OCI-M2 (cell line): ENCODE data around the gene RBM20.

ENCODE experiments used
- DNase-seq: peaks from one replicate; lab custom pipeline; 2025; ENCODE audit not compliant: unreplicated experiment; lab: John Stamatoyannopoulos, UW

Gene RBM20

GRCh38 chr10:110781139-110781538 lies 137.0 kb downstream of the RBM20 start:
- no peak for DNase-seq

DNA sequence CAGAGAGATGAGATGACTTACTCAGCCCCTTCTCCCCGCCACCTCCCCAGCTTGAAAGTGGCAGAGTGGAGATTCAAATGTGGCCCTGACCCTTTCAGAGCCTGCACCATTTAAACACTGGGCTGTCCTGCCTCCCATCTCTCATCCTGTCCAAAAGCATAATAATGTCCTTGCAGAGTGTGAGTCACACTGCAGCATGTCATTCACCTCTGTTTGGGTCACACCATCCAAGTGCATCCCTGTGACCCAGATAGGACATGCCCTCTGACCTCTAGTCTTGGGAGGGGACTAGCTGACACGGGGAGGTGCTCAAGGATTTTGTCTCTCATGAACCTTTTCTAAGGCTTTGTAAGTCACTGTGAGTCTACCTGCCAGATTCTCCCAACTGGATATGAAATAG lies 138.5 kb downstream of the RBM20 start:
- DNase-seq, result no peak

- no peak for DNase-seq
Measured at GRCh38 chr10:110783509-110784107, 139.5 kb downstream of the RBM20 start.

GRCh38 chr10:110784198-110784597 lies 140.1 kb downstream of the RBM20 start:
- DNase-seq, result no peak

DNA sequence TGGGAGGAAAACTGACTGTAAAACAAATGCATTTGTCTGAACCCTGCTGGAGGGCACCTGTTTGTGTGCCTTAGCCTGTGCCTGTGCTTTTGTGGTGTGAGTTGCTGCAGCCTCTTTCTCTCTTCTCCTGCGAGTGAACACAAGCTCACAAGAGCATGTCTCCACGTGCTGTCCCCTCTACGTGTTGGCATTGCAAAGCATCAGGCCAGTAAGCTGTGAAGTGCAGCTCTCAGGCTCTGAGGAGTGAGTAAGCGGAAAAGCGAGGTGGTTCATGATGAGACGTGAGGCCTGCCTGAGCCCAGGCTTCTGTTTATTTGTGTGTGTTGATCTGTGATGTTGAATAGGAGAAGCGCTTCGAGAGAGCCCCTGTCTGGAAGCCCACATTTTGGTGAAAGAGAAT lies 142.0 kb downstream of the RBM20 start:
- no peak for DNase-seq

DNA sequence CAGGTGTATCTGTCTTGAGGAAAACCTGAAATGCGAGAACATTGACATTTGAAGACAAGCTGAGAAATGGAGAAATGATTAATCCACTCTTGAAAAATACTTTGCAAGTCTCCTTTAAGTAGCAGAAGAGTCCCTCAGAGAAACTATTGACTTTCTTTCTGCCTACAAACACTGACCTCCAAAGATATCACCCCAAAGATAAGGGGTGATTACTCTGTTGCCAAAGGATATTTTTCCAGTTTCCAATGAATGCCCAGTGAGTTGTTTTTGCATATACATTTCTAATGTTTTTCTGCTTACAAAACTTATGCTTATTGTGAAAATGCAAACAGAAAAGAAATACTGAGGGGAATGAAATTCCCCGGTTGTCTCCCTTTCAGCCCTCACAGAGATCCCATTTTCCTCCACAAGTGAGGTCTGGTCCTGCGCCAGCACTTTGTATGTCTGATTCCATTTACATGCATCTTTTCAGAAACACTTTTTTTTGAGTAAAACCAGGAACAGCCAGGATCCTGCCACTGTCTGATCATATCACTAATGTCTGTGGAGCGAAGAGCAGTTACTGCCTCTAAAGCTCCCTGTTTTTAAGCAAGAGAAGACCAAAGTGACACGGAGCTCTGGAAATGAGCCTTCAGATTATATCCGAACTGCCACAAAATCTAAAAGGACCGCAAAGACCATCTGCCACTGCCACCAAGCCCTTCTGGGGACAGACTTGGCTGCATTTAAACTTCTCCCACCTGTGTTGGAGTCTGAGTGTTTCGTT lies 144.7 kb downstream of the RBM20 start:
- no peak for DNase-seq

- DNase-seq, result no peak
Measured at GRCh38 chr10:110789604-110790433, 145.7 kb downstream of the RBM20 start.

DNA sequence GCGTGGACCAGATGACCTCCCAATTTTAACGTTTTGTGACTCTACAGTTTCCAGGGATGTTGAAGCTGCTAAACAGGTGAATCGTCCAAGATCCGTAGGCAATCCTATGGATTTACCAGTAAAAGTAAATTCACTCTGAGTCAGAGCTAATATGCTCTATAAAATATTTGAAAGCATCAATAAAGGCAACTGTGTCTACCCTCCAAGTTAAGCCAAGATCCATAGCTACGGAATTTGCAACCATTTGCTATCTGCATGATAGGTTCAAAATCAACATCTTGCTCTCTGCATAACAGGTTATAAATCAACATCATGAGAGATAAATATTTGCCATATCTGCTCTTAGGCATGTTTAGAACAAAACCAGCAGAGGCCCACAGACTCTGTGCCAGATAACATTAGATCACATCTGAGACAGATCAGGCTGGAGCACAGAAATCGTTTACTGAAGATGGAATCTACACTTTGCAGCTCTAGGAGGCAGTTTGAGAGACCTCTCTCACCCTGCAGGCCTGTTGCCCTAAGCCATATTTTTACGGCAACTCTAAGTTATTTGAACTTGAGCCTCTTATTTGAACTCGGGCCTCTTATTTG lies 146.9 kb downstream of the RBM20 start:
- DNase-seq, result no peak

- no peak for DNase-seq
Measured at GRCh38 chr10:110791541-110792073, 147.5 kb downstream of the RBM20 start.

GRCh38 chr10:110792476-110793125 lies 148.5 kb downstream of the RBM20 start:
- no peak for DNase-seq

- DNase-seq, result no peak
Measured at GRCh38 chr10:110793128-110793812, 149.1 kb downstream of the RBM20 start.

DNA sequence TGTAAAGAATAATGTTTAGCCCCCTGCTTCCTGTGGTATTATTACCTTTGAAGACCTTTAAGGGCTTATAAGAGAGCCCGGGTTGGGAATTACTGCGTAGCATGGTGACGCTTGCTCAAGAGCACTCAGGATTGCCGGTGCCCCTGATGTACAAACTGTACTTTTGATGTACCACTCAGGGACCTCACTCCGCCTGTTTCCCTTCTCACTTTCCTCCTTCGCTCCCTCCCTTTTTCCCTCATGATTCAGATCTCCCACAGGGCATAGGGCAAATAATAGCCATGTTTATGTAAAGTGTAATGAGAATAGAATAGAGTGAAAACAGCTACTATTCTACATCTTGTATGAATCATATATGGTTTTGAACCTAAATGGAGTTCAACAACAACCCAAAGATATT lies 149.8 kb downstream of the RBM20 start:
- no peak for DNase-seq

DNA sequence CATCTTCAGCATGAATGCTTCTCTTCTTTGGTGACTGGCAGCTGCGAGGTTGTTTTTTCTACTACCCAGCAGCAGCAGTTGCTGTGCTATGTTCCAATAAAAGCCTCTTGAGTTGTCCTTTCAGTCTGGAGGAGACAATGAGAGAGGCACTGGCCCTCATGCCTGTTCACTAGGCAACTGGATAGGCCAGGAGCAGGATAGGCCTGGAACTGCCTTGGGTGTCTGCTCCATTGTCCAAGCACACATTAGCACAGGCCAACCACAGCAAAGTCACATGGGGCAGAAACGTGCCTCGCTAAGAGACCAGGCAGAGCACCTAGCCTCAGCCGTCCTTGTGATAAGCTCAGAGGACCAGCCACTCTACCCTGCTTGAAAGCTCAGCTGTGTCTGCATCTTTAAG lies 150.7 kb downstream of the RBM20 start:
- no peak for DNase-seq

GRCh38 chr10:110797416-110797815 lies 153.3 kb downstream of the RBM20 start:
- DNase-seq, result no peak

DNA sequence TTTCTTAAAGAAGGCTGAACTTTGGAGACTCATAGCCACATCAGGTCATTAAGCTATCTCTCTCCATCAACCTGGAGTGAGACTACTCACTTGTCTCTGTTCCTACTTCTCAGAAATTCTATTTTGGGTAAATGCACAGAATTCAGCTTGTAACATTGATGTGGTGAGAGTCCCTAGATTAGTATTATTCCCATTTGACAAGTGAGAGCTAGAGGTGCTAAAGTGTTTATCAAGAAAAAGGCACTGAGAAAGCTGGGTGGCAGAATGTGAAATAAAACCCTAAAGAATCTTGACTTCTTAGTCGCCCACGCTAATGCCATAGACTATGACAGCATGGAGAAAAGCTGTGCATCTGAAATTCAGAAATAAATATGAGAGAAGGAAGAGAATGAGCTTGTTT lies 154.2 kb downstream of the RBM20 start:
- DNase-seq, result no peak

- DNase-seq, result no peak
Measured at GRCh38 chr10:110802090-110802489, 158.0 kb downstream of the RBM20 start.

- DNase-seq, result no peak
Measured at GRCh38 chr10:110802551-110803238, 158.6 kb downstream of the RBM20 start.

DNA sequence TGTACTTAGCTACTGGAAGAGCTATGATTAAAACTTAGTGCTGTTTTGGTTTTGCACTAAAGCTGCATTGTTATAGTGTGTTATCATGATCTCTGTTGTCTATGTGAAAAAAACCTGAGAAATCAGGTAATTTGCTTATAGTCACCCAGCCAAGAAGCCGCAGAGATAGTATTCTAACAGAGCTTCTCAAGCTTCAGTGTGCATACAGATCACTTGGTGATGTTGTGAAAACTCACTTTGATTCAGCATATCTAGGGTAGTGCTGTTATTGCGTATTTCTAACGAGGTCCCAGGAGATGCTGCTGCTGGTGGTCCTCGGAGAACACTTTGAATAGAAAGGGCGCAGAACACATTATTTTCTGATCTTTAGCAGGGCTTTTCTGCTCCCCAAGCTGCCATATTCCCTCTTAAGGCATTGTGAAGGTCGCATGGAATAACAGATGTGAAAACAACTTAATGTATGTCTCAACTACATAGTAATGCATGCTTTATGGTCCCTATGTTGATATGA lies 159.2 kb downstream of the RBM20 start:
- DNase-seq, result no peak

DNA sequence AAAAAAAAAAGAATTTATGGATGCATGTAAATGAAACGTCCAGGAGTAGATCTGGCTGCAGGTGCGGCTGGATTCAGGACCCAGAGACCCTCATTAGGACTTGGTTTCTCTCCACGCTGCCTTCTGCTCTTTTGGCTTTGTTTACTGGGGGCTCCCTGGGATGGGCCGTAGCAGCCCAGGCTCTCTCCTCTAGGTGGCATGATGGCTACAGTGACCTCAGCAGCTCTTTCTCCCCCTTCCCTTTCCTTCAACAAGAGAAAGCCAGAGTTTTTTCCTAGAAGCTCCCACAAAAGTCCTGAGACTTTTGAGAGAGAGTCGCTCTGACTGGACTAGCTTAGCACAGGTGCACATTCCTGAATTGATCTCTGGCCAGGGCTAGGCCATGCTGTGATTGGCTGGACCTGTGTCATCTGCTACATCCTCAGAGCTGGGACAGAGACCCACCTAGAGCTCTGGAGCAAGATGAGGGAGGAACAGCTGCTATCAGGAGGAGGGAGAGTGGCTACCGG lies 159.7 kb downstream of the RBM20 start:
- peak; percentile 3 for DNase-seq
